Upper lobe of right lung (tissue), 1 donor: ENCODE measurements around the gene SNX25. TPM values are rescaled to one million over a fixed set of nuclear protein-coding genes. Genes with fewer than 3 reads are reported as not detected.
A peak's percentile ranks its signal among the peaks of the same experiment; 100 is the strongest.

ENCODE experiments used
- ATAC-seq: fragments of 200-7000 bp; cut with Tn5 transposase; one replicate; pipeline ENCODE4 v1.9.1; 2020; ENCODE audit warnings: mild to moderate bottlenecking, moderate library complexity
- DNase-seq: peaks from one replicate; pipeline ENCODE4 v3.0.0-alpha.2; 2020
- H3K27ac ChIP-seq: fragments of 200-600 bp; one replicate; pipeline ENCODE4 v1.8.0; 2022
- H3K27me3 ChIP-seq: fragments of 200-600 bp; one replicate; pipeline ENCODE4 v1.8.0; 2022; ENCODE audit warnings: mild to moderate bottlenecking
- H3K36me3 ChIP-seq: fragments of 200-600 bp; one replicate; pipeline ENCODE4 v1.8.0; 2022
- H3K4me1 ChIP-seq: fragments of 200-600 bp; one replicate; pipeline ENCODE4 v1.8.0; 2022
- H3K4me3 ChIP-seq: fragments of 200-600 bp; one replicate; pipeline ENCODE4 v1.8.0; 2022; ENCODE audit warnings: mild to moderate bottlenecking
- H3K9me3 ChIP-seq: fragments of 200-600 bp; one replicate; pipeline ENCODE4 v1.8.0; 2022
- intact Hi-C: fragments of 100-400 bp; cut with DNase I; formaldehyde crosslinking; loops from one replicate; pipeline ENCODE4 v1.11.0; 2022
- total RNA-seq: library from RNA; stranded (reverse); fragmentation: NEBNext Ultra II Directional; extraction: Animal tissue kit (Norgen Biotek cat#: 25700); gene quantifications from one replicate; pipeline ENCODE4 v1.2.1, GENCODE V29; 2021
- TF ChIP-seq, protein P1 (sequence below): fragments of 200-600 bp; IDR thresholded peaks from one replicate; pipeline ENCODE4 v1.8.0; 2022; ENCODE audit warnings: antibody characterized with exemption
- donor health status: DM: no; HTN: yes; CAD: no; lungs with severe emphysema.

Gene SNX25
- total RNA-seq, 1 donor from 2014 or later = 98.5 TPM

DNA sequence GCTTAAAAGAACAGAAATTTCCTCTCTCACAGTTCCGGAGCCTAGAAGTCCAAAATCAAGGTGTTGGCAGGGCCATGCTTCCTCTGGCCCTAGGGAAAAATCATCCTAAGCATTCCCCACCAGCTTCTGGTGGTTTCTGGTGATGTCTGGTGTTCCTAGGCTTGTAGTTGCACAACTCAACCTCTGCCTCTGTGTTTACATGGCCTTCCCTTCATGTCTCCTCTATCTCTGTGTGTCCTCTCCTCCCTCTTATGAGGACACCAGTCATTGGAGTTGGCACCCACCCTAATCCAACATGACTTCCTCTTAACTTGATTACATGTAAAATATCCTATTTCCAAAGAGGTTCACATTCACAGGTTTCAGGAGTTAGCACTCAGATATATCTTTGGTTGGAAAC lies 170.9 kb downstream of the SNX25 start:
- H3K27me3 ChIP-seq = no peaks in the 10 kb centered on the region
- H3K4me3 ChIP-seq = no peak overlapping the region
- no peak for ATAC-seq
- TF ChIP-seq, protein P1, sequence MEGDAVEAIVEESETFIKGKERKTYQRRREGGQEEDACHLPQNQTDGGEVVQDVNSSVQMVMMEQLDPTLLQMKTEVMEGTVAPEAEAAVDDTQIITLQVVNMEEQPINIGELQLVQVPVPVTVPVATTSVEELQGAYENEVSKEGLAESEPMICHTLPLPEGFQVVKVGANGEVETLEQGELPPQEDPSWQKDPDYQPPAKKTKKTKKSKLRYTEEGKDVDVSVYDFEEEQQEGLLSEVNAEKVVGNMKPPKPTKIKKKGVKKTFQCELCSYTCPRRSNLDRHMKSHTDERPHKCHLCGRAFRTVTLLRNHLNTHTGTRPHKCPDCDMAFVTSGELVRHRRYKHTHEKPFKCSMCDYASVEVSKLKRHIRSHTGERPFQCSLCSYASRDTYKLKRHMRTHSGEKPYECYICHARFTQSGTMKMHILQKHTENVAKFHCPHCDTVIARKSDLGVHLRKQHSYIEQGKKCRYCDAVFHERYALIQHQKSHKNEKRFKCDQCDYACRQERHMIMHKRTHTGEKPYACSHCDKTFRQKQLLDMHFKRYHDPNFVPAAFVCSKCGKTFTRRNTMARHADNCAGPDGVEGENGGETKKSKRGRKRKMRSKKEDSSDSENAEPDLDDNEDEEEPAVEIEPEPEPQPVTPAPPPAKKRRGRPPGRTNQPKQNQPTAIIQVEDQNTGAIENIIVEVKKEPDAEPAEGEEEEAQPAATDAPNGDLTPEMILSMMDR = no peak
- DNase-seq = no peak
- no peaks in the 10 kb centered on the region for H3K9me3 ChIP-seq
- intact Hi-C loops = no loop called here
- H3K27ac ChIP-seq = no peak overlapping the region
- H3K36me3 ChIP-seq = no peaks in the 10 kb centered on the region
- H3K4me1 ChIP-seq = no peaks in the 10 kb centered on the region

- H3K4me1 ChIP-seq = no peaks in the 10 kb centered on the region
- no peak overlapping the region for H3K27ac ChIP-seq
- TF ChIP-seq, protein P1 = no peak
- no peaks in the 10 kb centered on the region for H3K9me3 ChIP-seq
- H3K4me3 ChIP-seq = no peak overlapping the region
- no peak for ATAC-seq
- intact Hi-C loops = no loop called here
- H3K36me3 ChIP-seq = no peaks in the 10 kb centered on the region
- H3K27me3 ChIP-seq = no peaks in the 10 kb centered on the region
- DNase-seq = no peak
Observed at GRCh38 chr4:185381288-185382196, 172.1 kb downstream of the SNX25 start.

- H3K4me1 ChIP-seq = no peaks in the 10 kb centered on the region
- DNase-seq (no peak), ATAC-seq (no peak)
- H3K9me3 ChIP-seq = no peaks in the 10 kb centered on the region
- H3K27me3 ChIP-seq = no peaks in the 10 kb centered on the region
- intact Hi-C loops = no loop called here
- H3K27ac ChIP-seq = no peak overlapping the region
- no peak overlapping the region for H3K4me3 ChIP-seq
- TF ChIP-seq, protein P1 = no peak
- H3K36me3 ChIP-seq = no peaks in the 10 kb centered on the region
Observed at GRCh38 chr4:185382754-185383153, 173.4 kb downstream of the SNX25 start.

GRCh38 chr4:185383451-185383850 lies 174.1 kb downstream of the SNX25 start:
- DNase-seq (no peak), ATAC-seq (peak; percentile 67)
- Histone ChIP-seq H3K4me1 (no peaks in the 10 kb centered on the region), H3K36me3 (no peaks in the 10 kb centered on the region), H3K9me3 (no peaks in the 10 kb centered on the region), H3K4me3 (no peak overlapping the region), H3K27ac (no peak overlapping the region), H3K27me3 (no peaks in the 10 kb centered on the region)
- TF ChIP-seq, protein P1 = no peak
- intact Hi-C loops = no loop called here

- H3K27me3 ChIP-seq = no peaks in the 10 kb centered on the region
- H3K4me1 ChIP-seq = no peaks in the 10 kb centered on the region
- DNase-seq = no peak
- intact Hi-C loops = no loop called here
- no peak overlapping the region for H3K27ac ChIP-seq
- H3K4me3 ChIP-seq = no peak overlapping the region
- H3K36me3 ChIP-seq = no peaks in the 10 kb centered on the region
- no peak for ATAC-seq
- no peaks in the 10 kb centered on the region for H3K9me3 ChIP-seq
- TF ChIP-seq, protein P1 = no peak
Observed at GRCh38 chr4:185384061-185384460, 174.7 kb downstream of the SNX25 start.
